ENCODE results near the gene PEA15. TPM values are rescaled to one million over a fixed set of nuclear protein-coding genes. Genes with fewer than 3 reads are reported as not detected.

Gene PEA15
- total and polyA plus RNA-seq, 2 of the 8 experiments (the other 6 are each of a cell fraction or from before 2014, with no cell fraction given), result 71.3 to 75.1 TPM

DNA sequence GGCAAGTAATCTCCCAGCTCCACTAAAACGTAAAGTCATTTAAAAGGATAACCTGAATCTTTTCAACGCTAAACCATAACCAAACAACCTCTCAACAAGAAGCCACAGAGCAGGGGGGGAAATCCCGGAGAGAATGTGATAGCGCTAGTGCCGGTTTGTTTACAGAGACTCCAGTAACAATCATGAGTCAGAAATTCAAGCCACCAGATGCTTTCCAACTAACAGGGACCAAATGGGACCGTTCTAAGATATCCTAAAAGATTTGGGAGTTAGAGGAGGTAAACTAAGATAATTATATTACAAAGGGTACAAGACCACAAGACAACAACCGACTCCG lies 56.3 kb downstream of the PEA15 start (continued):
- TF ChIP-seq SUZ12 (IDR thresholded peaks at IDR 0.05; ENCODE audit: low read length), result no peak
- no peak for TF ChIP-seq CTBP2 (IDR thresholded peaks at IDR 0.05; ENCODE audit: borderline replicate concordance, insufficient read depth, insufficient read length, low read length)
- no peak for TF ChIP-seq ZNF274 (IDR thresholded peaks at IDR 0.05; ENCODE audit: borderline replicate concordance, extremely low read depth, low read length)
